H1 (cell line): ENCODE measurements around the gene RAB9B. TPM values are rescaled to one million over a fixed set of nuclear protein-coding genes. Genes with fewer than 3 reads are reported as not detected.

ENCODE experiments used
- CTCF ChIA-PET: fragments of 300-600 bp; sonication (Branson Sonifier 250); formaldehyde crosslinking; loops from one replicate; lab custom pipeline; 2021; ENCODE audit not compliant: partially characterized antibody; lab: Charles Lee
- POLR2A ChIA-PET: fragments of 300-600 bp; sonication (Branson Sonifier 250); formaldehyde crosslinking; loops from one replicate; lab custom pipeline; 2021; ENCODE audit warnings: inconsistent platforms; ENCODE audit not compliant: partially characterized antibody; lab: Charles Lee
- DNase-seq, 2 experiments: peaks; one replicate each; pipeline versions ENCODE4 v3.0.0 to v3.0.0-alpha.2; 2010 to 2022; ENCODE audit warnings: low spot score in 2 of 2, low read depth in 1 of 2, mixed read lengths in 1 of 2
- FAIRE-seq: peaks from 2 replicates; lab custom pipeline; 2011; peaks lifted over from hg19 to GRCh38; lab: Jason Lieb, UNC
- H2AFZ ChIP-seq: 2 replicates; pipeline ENCODE4 v1.8.1; 2012; ENCODE audit warnings: low read length, inconsistent platforms
- H2AK5ac ChIP-seq: 2 replicates; pipeline ENCODE4 v1.6.1; 2013; ENCODE audit warnings: low read depth, low read length
- H2BK120ac ChIP-seq: replicated peaks from 2 replicates; pipeline ENCODE3; 2013; ENCODE audit warnings: low read depth, low read length, inconsistent platforms
- H2BK12ac ChIP-seq: 2 replicates; pipeline ENCODE4 v1.6.1; 2013; ENCODE audit warnings: low read depth, low read length
- H2BK15ac ChIP-seq: 2 replicates; pipeline ENCODE4 v1.6.1; 2013; ENCODE audit warnings: low read length
- H2BK20ac ChIP-seq: 2 replicates; pipeline ENCODE4 v1.6.1; 2013; ENCODE audit warnings: low read length
- H2BK5ac ChIP-seq: 2 replicates; pipeline ENCODE4 v1.6.1; 2013; ENCODE audit warnings: low read depth, low read length
- H3K14ac ChIP-seq: 2 replicates; pipeline ENCODE4 v1.6.1; 2013; ENCODE audit warnings: inconsistent platforms; ENCODE audit not compliant: insufficient read length
- H3K18ac ChIP-seq: 2 replicates; pipeline ENCODE4 v1.6.1; 2013; ENCODE audit warnings: low read length; ENCODE audit errors: extremely low read depth
- H3K23ac ChIP-seq: 2 replicates; pipeline ENCODE4 v1.6.1; 2013; ENCODE audit warnings: inconsistent platforms; ENCODE audit not compliant: insufficient read length
- H3K23me2 ChIP-seq: 2 replicates; pipeline ENCODE4 v1.6.1; 2013; ENCODE audit warnings: low read depth, low read length
- H3K27ac ChIP-seq: 2 replicates; pipeline ENCODE4 v1.6.1; 2011; ENCODE audit warnings: low read depth, low read length, inconsistent platforms
- H3K27me3 ChIP-seq, 4 experiments: replicated peaks in 1 of 4; 1 replicate in 1 of 4; 2 replicates in 3 of 4; pipeline versions ENCODE4 v1.6.1 to v1.8.1; 2011 to 2013; ENCODE audit warnings: low read length in 3 of 4, mild to moderate bottlenecking in 3 of 4, inconsistent platforms in 2 of 4, mixed read lengths in 2 of 4, moderate library complexity in 1 of 4; ENCODE audit not compliant: control insufficient read depth in 3 of 4, insufficient read depth in 3 of 4; ENCODE audit errors: extremely low read depth in 1 of 4
- H3K36me3 ChIP-seq, 4 experiments: 2 replicates each; pipeline versions ENCODE4 v1.6.1 to v1.8.1; 2011 to 2013; ENCODE audit warnings: mild to moderate bottlenecking in 4 of 4, low read length in 3 of 4, moderate library complexity in 2 of 4, control low read depth in 1 of 4, inconsistent platforms in 1 of 4; ENCODE audit not compliant: insufficient read depth in 4 of 4, control insufficient read depth in 2 of 4
- H3K4ac ChIP-seq: replicated peaks from 2 replicates; pipeline ENCODE3; 2013; ENCODE audit warnings: low read length, low read depth, mixed read lengths, inconsistent platforms; ENCODE audit not compliant: insufficient read length
- H3K4me1 ChIP-seq, 4 experiments: replicated peaks in 1 of 4; 1 replicate in 1 of 4; 2 replicates in 3 of 4; pipeline versions ENCODE4 v1.6.1 to v1.8.1; 2011 to 2013; ENCODE audit warnings: low read length in 3 of 4, inconsistent platforms in 2 of 4, mixed read lengths in 1 of 4; ENCODE audit not compliant: insufficient read depth in 4 of 4, control insufficient read depth in 3 of 4
- H3K4me2 ChIP-seq, 2 experiments: 2 replicates each; pipeline versions ENCODE4 v1.6.1 to v1.8.1; 2011 to 2013; ENCODE audit warnings: low read depth in 2 of 2, low read length in 2 of 2, control low read depth in 1 of 2, inconsistent platforms in 1 of 2, mild to moderate bottlenecking in 1 of 2; ENCODE audit not compliant: insufficient read depth in 1 of 2
- H3K4me3 ChIP-seq, 4 experiments: fragments of 200-600, 300-600 bp in 1 of 4; sonication (generic), shearing (Covaris generic), sonication (Bioruptor Twin) in 1 of 4; 2 replicates each; pipeline versions ENCODE4 v1.5.1 to v1.8.1; 2011 to 2016; ENCODE audit warnings: low read length in 4 of 4, low read depth in 3 of 4, control low read depth in 2 of 4, inconsistent platforms in 2 of 4, mild to moderate bottlenecking in 2 of 4, mixed read lengths in 1 of 4, moderate library complexity in 1 of 4; ENCODE audit not compliant: insufficient read depth in 2 of 4; ENCODE audit errors: extremely low read depth in 1 of 4
- H3K56ac ChIP-seq: replicated peaks from 2 replicates; pipeline ENCODE3; 2013; ENCODE audit warnings: low read depth, mild to moderate bottlenecking, mixed read lengths, low read length, inconsistent platforms; ENCODE audit not compliant: insufficient read length
- H3K79me1 ChIP-seq: 2 replicates; pipeline ENCODE4 v1.6.1; 2013; ENCODE audit warnings: low read depth, low read length, control low read depth
- H3K79me2 ChIP-seq, 2 experiments: 2 replicates each; pipeline versions ENCODE4 v1.6.1 to v1.8.1; 2012 to 2013; ENCODE audit warnings: low read length in 2 of 2, mild to moderate bottlenecking in 2 of 2, inconsistent platforms in 1 of 2; ENCODE audit not compliant: insufficient read depth in 2 of 2, control insufficient read depth in 1 of 2
- H3K9ac ChIP-seq, 4 experiments: replicated peaks in 1 of 4; 1 replicate in 1 of 4; 2 replicates in 3 of 4; pipeline versions ENCODE4 v1.6.1 to v1.8.1; 2011 to 2013; ENCODE audit warnings: low read depth in 3 of 4, low read length in 3 of 4, control low read depth in 2 of 4, mild to moderate bottlenecking in 2 of 4, moderate library complexity in 2 of 4, inconsistent platforms in 1 of 4; ENCODE audit errors: extremely low read depth in 1 of 4
- H3K9me3 ChIP-seq, 2 experiments: 2 replicates each; pipeline versions ENCODE4 v1.6.1 to v1.8.1; 2012 to 2013; ENCODE audit warnings: mild to moderate bottlenecking in 2 of 2, moderate library complexity in 2 of 2, control low read depth in 1 of 2, inconsistent platforms in 1 of 2, low read depth in 1 of 2, low read length in 1 of 2, mixed read lengths in 1 of 2; ENCODE audit not compliant: insufficient read depth in 2 of 2
- H4K20me1 ChIP-seq, 2 experiments: replicated peaks in 1 of 2; 2 replicates each; pipeline versions ENCODE3 to v1.8.1; 2011 to 2013; ENCODE audit warnings: inconsistent platforms in 2 of 2, low read length in 2 of 2, mild to moderate bottlenecking in 1 of 2; ENCODE audit not compliant: insufficient read depth in 2 of 2, control insufficient read depth in 1 of 2
- H4K5ac ChIP-seq: 2 replicates; pipeline ENCODE4 v1.6.1; 2013; ENCODE audit warnings: low read length, low read depth, mixed read lengths, inconsistent platforms; ENCODE audit not compliant: insufficient read length
- H4K8ac ChIP-seq: 2 replicates; pipeline ENCODE4 v1.8.0; 2013; ENCODE audit warnings: mild to moderate bottlenecking, moderate library complexity, low read length, inconsistent platforms; ENCODE audit not compliant: insufficient read depth; ENCODE audit errors: extremely low read depth
- H4K91ac ChIP-seq: replicated peaks from 2 replicates; pipeline ENCODE3; 2013; ENCODE audit warnings: low read length, mixed read lengths, inconsistent platforms; ENCODE audit not compliant: insufficient read length
- BCL11A ChIP-seq, 2 experiments: IDR thresholded peaks; one replicate each; pipeline ENCODE4 v1.6.1; 2011; ENCODE audit warnings: low read depth in 2 of 2, low read length in 2 of 2, mild to moderate bottlenecking in 2 of 2
- RAD21 ChIP-seq, 2 experiments: IDR thresholded peaks in 1 of 2; conservative IDR thresholded peaks in 1 of 2; 2 replicates each; pipeline ENCODE4 v1.6.1; 2011; ENCODE audit warnings: low read depth in 2 of 2, low read length in 2 of 2, improper control_type of control experiment in 1 of 2, inconsistent platforms in 1 of 2, mild to moderate bottlenecking in 1 of 2, moderate library complexity in 1 of 2
- WGBS, 2 experiments: shearing (Covaris generic) in 1 of 2; methylation state at CpG; one replicate each; pipeline versions ENCODE4 v1.1.6 to v1.1.7; 2013 to 2015; ENCODE audit warnings: low lambda C conversion rate in 2 of 2, mixed read lengths in 2 of 2, inconsistent platforms in 1 of 2, low coverage in 1 of 2, missing lambda C conversion rate in 1 of 2; ENCODE audit not compliant: insufficient replicate concordance in 2 of 2, insufficient coverage in 1 of 2, insufficient read length in 1 of 2; ENCODE audit errors: extremely low coverage in 1 of 2, missing lambda C conversion rate in 1 of 2; 5-methylcytosine and 5-hydroxymethylcytosine counted together
- polyA plus RNA-seq, 7 experiments: library from polyadenylated mRNA; depleted of rRNA in 3 of 7; stranded (reverse) in 5 of 7; unstranded in 2 of 7; fragments of >200 nt in 5 of 7; fragments of 200-250 nt in 2 of 7; gene quantifications; 1 replicate in 5 of 7; 2 replicates in 1 of 7; 4 replicates in 1 of 7; pipeline versions ENCODE4 v1.2.1 to v1.2.3, GENCODE V29; 2011 to 2013; ENCODE audit warnings: missing spikeins in 2 of 7, mixed read lengths in 2 of 7
- total RNA-seq: library from RNA; stranded (reverse); fragmentation: NEBNext Ultra II Directional; extraction: Animal tissue kit (Norgen Biotek cat#: 25700); gene quantifications from 2 replicates; pipeline ENCODE4 v1.2.1, GENCODE V29; 2021
- TF ChIP-seq, protein P1 (sequence below), 3 experiments: IDR thresholded peaks; 1 replicate in 2 of 3; 2 replicates in 1 of 3; pipeline versions ENCODE4 v1.5.1 to v1.6.1; 2011; ENCODE audit warnings: low read length in 3 of 3, mild to moderate bottlenecking in 3 of 3, inconsistent platforms in 2 of 3, low read depth in 1 of 3, moderate library complexity in 1 of 3; ENCODE audit not compliant: insufficient read depth in 1 of 3; ENCODE audit errors: control extremely low read depth in 1 of 3

Gene RAB9B
- total and polyA plus RNA-seq, 2 of the 8 experiments (the other 6 are each of a cell fraction or from before 2014, with no cell fraction given): 0.26 to 0.56 TPM

- Histone ChIP-seq H3K79me1 (no peaks in the 10 kb centered on the region), H3K23me2 (no peaks in the 10 kb centered on the region), H4K20me1 (no peaks in the 10 kb centered on the region), H3K27me3 (no peaks in the 10 kb centered on the region), H2BK12ac (no peak overlapping the region), H3K4me3 (no peak overlapping the region), H3K9ac (no peak overlapping the region), H3K4me2 (no peak overlapping the region), H2AFZ (no peak overlapping the region), H4K8ac (no peak overlapping the region), H3K4me1 (no peaks in the 10 kb centered on the region), H2BK15ac (no peak overlapping the region), H2BK20ac (no peak overlapping the region), H3K79me2 (no peaks in the 10 kb centered on the region), H4K5ac (no peak overlapping the region), H2BK120ac (no peak overlapping the region), H3K4ac (no peak overlapping the region), H3K23ac (no peak overlapping the region), H3K27ac (no peak overlapping the region), H3K56ac (no peak overlapping the region), H3K14ac (no peak overlapping the region), H2AK5ac (no peak overlapping the region), H4K91ac (no peak overlapping the region), H3K36me3 (no peaks in the 10 kb centered on the region), H2BK5ac (no peak overlapping the region), H3K18ac (no peak overlapping the region), H3K9me3 (no peaks in the 10 kb centered on the region)
- TF ChIP-seq, protein P1, sequence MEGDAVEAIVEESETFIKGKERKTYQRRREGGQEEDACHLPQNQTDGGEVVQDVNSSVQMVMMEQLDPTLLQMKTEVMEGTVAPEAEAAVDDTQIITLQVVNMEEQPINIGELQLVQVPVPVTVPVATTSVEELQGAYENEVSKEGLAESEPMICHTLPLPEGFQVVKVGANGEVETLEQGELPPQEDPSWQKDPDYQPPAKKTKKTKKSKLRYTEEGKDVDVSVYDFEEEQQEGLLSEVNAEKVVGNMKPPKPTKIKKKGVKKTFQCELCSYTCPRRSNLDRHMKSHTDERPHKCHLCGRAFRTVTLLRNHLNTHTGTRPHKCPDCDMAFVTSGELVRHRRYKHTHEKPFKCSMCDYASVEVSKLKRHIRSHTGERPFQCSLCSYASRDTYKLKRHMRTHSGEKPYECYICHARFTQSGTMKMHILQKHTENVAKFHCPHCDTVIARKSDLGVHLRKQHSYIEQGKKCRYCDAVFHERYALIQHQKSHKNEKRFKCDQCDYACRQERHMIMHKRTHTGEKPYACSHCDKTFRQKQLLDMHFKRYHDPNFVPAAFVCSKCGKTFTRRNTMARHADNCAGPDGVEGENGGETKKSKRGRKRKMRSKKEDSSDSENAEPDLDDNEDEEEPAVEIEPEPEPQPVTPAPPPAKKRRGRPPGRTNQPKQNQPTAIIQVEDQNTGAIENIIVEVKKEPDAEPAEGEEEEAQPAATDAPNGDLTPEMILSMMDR (IDR thresholded peaks at IDR 0.05; ENCODE audit: control extremely low read depth in 1 of 3, insufficient read depth in 1 of 3, low read depth in 1 of 3, low read length in 3 of 3): peak in 2 of 3 experiments; percentile 25 to 33; a peak in 2 of 4 replicates
- TF ChIP-seq RAD21 (IDR thresholded peaks at IDR 0.05 in 1 of 2, conservative IDR thresholded peaks at IDR 0.05 in 1 of 2; ENCODE audit: low read depth in 2 of 2, low read length in 2 of 2) (peak; percentile 49 to 62), BCL11A (IDR thresholded peaks at IDR 0.05; ENCODE audit: low read depth in 2 of 2, low read length in 2 of 2) (no peak)
- DNase-seq (no peak), FAIRE-seq (no peak)
- ChIA-PET CTCF (interaction anchor here (0.9 to 1.6 kb wide), 4 partner anchors 26 to 128 kb away, joined by 3 to 4 read pairs (median 3); partner anchors contain the start of gene TMEM31), POLR2A (no interaction called here)
- WGBS, 2 experiments: 19% methylated on average over 5 of the region's 5 CpGs; no CpG with 5 or more reads in 1 of the 2 experiments
Observed at GRCh38 chrX:103817502-103817901, 14.6 kb downstream of the RAB9B start.
